Fibroblast of gingiva (primary cell): ENCODE results near the gene JAG2.

ENCODE experiments used
- DNase-seq: peaks from one replicate; pipeline ENCODE4 v3.0.0-alpha.2; 2011; ENCODE audit warnings: low read depth

The JAG2 gene

GRCh38 chr14:105165134-105165704 is 3.4 kb downstream of the JAG2 start:
- DNase-seq = no peak

- no peak for DNase-seq
Measured at GRCh38 chr14:105163040-105163742, 5.4 kb downstream of the JAG2 start.

GRCh38 chr14:105162669-105162979 is 6.0 kb downstream of the JAG2 start:
- DNase-seq = no peak

GRCh38 chr14:105161964-105162668 is 6.5 kb downstream of the JAG2 start:
- DNase-seq = no peak

GRCh38 chr14:105161309-105161708 is 7.3 kb downstream of the JAG2 start:
- DNase-seq = no peak

- DNase-seq = no peak
Measured at GRCh38 chr14:105160776-105161175, 7.8 kb downstream of the JAG2 start.

GRCh38 chr14:105159344-105159743 is 9.2 kb downstream of the JAG2 start:
- no peak for DNase-seq

GRCh38 chr14:105158794-105159193 is 9.8 kb downstream of the JAG2 start:
- no peak for DNase-seq

- no peak for DNase-seq
Measured at GRCh38 chr14:105157872-105158271, 10.7 kb downstream of the JAG2 start.

GRCh38 chr14:105156414-105157375 is 11.9 kb downstream of the JAG2 start:
- DNase-seq = no peak

- DNase-seq = no peak
Measured at GRCh38 chr14:105155681-105156413, 12.7 kb downstream of the JAG2 start.

- DNase-seq = no peak
Measured at GRCh38 chr14:105155071-105155651, 13.4 kb downstream of the JAG2 start.

- no peak for DNase-seq
Measured at GRCh38 chr14:105154476-105154871, 14.1 kb downstream of the JAG2 start.

GRCh38 chr14:105153739-105154475 is 14.7 kb downstream of the JAG2 start:
- DNase-seq = no peak

GRCh38 chr14:105153331-105153731 is 15.2 kb downstream of the JAG2 start:
- DNase-seq = no peak

- DNase-seq = no peak
Measured at GRCh38 chr14:105152794-105153241, 15.8 kb downstream of the JAG2 start.

- DNase-seq = no peak
Measured at GRCh38 chr14:105151838-105152793, 16.5 kb downstream of the JAG2 start.

GRCh38 chr14:105151084-105151837 is 17.3 kb downstream of the JAG2 start:
- no peak for DNase-seq
